ENCODE results near the gene BRINP1.

BRINP1 gene

DNA sequence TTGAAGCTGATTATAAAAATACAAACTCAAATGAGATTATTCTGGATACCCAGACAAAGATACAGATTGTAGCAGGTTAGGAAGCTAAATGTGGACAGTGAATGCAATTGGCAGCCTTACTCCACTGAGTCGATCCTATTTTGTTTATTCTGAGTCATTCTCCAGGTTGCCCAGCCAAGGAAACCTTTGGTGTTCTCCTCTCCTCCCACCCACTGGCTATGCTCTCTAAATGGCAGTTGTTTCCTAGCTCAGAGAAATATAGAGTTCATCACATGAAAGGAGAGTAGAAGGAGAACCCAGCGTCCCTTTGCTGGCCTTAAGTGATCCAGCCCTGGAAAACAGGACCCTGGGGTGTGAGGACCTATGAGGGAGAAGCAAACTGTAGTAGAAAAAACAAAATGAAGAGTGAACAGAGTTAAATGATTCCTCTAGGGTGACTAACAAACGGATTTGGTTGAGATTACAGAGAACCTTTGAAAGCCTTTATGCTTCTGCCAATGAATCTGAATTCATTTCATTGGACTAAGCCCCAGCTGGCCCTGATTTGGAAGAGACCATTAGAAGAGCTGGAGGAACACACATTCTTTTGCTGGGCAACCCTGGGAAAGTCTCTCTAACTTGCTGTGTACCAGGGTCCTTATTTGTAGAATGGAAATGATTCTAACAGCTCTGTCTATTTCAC is 95.1 kb downstream of the BRINP1 start:
- no peak for DNase-seq

DNA sequence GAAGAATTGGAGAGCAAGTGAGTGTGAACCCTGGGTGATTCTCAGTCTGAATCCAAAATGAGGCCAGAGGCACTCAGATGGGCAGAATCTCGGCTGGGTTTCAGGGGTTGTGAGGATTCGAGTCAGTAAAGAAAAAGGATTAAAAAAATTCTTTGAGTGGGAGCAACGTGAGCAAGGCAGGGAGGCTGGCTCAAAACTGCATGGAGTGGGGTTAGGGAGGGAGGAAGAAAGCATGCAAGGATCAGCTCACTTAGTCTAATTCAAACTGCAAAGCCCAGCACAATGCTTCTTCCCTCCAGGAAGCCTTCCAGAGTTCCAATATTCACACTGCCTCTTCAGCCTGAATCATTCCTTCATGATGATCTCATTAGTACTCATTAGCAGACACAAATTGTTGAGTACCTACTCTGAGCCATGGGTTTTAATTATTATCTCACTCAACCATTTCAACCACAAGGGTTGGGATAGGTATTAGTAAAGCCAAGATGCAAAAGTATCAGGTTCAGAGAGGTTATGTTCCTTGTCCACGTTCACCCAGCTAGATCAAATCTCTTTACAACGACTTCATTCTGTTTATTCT is 95.8 kb downstream of the BRINP1 start:
- no peak for DNase-seq

DNA sequence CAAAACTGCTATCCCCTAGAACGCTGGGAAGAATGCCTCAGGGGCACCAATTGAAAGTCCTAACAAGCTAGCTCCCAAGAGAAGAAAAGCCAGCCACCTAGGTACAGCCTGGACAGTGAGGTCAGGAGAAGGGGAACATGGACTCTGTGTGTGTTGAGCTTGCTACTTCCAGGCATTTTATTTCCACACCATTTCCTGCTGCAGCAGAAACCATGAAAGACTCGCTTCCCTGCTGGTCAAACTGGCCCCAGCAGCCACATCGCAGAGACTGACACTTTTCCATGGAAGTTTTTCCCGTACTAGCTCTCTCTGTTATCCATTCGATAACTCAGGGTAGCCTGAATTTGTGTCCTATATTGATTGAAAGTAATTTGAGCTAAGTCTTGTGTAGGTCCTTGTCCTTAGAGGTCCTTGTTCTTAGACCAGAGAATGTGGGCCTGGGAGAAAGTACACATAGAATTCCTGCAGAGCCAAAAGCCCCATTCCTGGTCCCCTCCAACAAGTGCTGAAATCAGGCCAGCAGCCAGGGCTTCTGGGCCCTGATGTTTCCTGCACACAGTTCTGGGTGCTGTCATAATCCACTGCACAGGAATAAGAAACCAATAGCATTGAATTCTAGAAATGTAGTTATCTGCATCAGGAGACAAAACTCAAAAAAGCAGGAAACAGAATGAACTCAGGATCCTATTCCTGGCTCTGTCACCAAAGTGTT is 96.6 kb downstream of the BRINP1 start:
- no peak for DNase-seq

DNA sequence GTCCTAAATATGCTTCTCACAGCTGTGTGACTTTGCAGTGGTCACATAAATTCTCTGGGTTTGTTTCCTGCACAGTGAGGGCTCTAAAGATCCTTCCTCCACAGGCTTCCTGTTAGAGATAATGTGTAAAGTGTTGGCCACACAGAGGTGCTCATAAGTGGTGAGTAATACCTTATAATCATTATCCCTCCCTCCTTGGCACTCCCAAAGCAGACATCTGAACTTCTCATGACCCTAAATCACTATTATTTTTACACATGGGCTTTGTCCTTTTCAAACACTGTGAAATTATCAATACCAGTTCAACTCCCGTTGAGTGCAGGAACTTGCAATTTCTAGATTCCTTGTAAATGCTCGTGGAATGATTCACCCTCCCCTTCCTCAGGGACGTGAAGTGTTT is 100.2 kb downstream of the BRINP1 start:
- DNase-seq, result no peak

DNA sequence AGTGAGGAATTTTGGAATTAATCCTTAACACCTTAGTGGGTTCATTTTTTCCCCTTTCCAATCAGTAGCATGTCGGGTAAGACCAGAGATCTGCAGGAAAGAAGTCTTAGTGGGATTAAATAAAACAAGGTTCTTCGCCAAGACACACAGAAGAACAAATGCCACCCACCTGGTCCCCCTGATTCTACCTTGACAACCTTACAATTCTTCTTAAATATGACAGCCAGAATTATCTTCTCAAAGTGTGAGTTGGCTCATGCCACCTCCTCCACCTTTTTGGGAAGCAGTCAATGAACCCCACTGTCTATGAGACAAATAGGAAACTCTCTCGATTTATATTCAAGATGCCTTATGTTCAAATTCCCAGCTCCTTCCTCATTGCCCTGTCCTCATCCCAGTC is 105.1 kb downstream of the BRINP1 start:
- no peak for DNase-seq

DNA sequence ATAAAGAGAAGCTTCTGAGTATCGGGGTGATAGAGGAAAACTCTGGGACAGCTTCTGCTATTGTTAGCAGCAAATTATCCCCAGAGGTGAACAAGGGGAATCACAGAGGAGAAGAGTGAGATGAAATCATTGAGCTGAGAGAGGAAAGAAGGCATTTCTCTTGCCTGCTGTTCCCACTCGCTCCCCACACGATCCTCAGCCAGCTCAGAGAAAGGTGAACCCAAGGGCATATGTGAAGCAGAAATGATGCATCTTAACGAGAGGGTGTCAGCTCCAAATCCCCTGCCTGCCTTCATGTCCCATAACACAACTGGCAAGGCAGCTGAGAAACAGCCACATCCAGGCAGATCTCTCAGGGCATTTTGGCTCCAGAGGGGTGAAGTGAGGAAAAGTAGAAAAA is 111.6 kb downstream of the BRINP1 start:
- no peak for DNase-seq

DNA sequence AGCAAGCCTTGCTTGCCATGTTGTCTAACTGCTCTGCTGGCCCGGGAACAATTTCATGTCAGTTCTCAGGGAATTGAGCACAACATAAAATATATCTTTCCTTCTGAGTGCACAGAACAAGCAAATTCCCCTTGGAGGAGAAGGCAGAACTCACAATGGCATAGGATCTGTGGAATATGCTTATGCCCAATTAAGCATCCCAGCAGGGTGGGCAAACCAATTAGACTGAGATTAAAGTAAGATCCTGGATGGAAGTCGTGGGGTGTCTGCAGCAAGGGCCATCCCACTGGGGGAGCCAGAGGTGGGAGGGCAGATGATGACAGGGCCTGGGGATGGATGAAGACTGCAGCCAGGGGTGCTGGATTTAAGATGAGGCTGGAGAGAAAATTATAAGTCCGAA is 114.1 kb downstream of the BRINP1 start:
- DNase-seq, result no peak

DNA sequence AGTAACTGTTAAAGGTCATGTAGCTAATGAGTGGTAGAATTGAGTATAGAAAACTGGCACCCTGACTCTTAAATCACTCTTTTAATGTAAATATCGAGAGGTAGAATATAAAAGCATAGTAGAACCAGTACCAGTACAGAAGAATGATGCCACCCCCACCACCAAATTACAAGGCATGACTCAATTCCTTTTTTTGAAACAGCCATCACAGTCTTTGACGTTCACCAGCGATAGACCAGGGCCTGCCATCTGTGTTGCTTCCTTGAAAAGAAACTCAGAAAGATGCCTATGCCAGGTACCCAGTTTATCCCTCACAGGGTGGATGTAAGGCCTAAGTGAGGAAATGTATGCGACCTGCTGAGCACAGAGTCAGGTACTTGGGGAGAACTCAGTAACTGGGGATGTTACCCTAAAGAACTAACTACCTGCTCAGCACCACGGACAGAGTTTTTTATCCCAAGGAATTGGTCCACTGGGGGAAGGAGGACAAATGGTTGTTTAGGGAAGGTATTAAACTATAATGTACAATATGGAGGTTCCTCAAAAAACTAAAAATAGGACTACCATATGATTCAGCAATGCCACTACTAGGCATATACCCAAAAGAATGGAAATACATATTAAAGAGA is 116.5 kb downstream of the BRINP1 start:
- DNase-seq, result no peak

DNA sequence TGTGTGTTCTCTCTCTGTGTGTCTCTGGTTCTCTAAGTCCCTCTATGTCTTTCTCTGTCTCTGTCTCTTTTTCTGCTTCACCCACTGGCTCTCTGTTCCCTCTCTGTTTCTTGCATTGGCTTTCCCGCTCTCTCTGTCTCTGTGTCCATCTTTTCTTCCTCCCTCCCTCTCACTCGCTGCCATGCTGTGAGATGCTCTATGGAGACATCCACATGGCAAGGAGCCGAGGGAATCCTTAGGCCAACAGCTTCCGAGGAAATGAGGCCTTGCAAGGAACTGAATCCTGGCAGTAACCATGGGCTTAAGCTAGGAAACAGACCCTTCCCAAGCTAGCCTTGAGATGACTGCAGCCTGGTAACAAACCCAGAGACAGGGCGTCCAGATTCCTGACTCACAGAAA is 117.3 kb downstream of the BRINP1 start:
- no peak for DNase-seq

DNA sequence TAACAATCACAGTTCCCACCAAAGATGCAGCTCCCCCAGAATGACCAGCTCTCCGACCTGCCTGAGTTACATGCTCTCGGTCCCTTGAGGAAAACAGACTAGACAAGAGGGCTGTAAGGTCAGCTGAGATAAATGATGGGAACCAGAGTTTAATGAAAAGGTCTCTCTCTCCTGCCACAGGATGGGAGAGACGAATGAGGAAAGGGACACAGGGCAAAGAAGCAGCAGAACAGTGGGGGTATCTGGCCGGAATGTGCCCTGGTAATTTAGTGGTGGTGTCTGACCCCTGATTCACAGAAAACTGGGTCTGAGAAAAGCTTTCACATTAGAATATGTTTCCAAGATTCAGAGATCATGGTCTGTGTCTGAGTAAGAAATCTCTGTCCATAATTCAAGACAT is 118.5 kb downstream of the BRINP1 start:
- DNase-seq, result no peak

DNA sequence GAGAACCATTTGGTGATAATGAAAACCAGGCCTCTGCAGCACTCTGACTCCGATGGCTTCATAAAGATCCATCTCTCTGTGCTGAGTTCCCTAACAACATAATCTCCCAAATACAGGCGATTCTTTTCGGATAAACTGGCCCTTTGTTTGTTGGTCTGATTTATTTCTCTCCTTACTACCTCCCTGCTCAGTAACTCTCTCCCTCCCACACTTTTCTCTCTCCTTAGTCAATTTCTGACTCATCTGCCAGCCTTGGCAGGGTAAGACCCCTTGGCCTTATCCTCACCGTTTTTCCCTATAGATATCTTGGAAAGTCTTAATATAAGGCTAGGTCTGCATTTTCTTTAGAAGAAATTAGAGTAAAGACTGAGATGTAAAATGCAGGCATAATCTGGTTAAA is 128.7 kb downstream of the BRINP1 start:
- no peak for DNase-seq

DNA sequence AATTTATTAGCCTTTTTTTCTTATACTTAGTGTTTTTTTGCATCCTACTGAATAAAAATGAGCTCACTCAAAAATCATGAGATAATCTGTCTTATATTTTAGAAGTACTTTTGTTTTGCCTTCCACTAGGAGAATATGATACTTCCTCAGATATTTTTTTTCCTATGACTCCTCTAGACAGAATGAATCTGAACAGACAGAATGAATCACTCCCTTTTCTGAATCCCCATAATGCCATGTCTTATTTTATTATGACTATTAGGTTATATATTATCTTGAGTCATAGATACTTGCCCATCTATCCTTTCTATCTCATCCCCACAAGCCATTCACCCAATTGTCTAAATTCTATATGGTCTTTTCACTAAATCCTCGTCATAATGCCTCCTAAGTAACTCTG is 134.6 kb downstream of the BRINP1 start:
- DNase-seq, result no peak

DNA sequence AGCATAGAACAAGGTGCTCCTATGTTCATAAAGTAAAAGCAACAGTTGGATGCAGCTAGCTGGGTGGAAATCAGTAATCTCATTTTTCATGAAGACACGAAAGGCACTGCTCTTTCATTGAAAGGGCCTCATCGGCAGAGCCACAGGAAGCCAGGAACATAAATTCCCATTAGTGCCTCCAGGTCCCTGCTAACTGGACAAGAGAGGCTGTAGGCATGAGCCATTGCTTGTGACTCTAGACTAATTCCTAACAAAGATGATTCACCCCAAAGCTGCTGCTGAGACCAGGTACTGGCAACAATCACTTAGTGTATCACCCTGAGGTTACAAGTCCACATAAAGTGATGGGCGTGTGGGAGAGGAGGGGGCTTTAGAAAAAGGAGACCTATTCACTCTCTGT is 141.8 kb downstream of the BRINP1 start:
- DNase-seq, result no peak

DNA sequence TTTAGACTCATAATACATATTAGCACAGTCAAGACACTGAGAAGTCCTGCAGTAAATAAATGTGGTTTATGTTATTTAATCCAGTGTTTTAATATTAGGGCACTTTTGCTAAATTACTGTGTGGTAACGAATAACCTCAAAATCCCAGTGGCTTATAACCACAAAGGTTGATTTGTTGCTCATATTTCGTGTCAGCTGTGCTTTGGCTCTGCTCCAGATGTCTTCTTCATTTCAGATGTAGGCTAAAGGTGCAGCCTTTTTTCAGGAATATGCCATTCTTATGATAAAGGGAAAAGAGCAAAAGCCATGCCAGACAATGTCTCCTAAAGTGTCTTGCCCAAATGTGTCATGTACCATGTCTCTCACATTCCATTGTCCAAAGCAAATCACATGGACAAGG is 144.8 kb downstream of the BRINP1 start:
- no peak for DNase-seq

DNA sequence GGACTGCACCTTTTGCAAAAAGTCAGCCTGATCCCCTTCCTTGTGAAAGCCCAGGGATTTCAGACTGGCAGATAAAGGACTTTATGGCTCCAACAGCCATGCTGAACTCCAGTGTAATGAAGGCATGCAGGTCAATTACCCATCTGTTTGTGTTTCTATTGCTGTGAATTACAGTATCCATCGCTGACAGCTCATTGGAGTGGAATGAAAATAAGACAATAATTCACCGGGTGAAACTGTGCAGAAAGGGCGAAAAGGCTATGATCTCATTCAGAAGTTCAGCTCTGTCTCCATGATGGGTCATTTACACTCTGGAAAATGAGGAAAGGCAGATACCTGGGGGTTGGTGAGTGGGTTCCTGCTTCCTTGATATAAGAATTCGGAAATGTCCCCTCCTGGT is 148.0 kb downstream of the BRINP1 start:
- no peak for DNase-seq

DNA sequence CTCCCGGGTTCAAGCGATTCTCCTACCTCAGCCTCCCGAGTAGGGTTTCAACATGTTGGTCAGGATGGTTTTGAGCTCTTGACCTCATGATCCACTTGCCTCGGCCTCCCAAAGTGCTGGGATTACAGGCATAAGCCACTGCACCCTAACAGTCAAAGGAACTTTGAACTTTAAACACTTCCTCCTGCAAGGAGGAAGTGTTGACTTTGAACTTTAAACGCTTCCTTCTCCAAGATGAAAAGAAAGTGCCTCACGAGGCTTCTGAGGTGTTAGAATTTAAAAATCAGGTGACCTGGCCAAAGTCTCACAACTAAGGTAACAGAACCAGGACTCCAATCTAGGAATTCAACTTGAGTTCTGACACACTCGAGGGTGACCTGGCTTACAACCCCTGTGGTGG is 150.9 kb downstream of the BRINP1 start:
- no peak for DNase-seq

DNA sequence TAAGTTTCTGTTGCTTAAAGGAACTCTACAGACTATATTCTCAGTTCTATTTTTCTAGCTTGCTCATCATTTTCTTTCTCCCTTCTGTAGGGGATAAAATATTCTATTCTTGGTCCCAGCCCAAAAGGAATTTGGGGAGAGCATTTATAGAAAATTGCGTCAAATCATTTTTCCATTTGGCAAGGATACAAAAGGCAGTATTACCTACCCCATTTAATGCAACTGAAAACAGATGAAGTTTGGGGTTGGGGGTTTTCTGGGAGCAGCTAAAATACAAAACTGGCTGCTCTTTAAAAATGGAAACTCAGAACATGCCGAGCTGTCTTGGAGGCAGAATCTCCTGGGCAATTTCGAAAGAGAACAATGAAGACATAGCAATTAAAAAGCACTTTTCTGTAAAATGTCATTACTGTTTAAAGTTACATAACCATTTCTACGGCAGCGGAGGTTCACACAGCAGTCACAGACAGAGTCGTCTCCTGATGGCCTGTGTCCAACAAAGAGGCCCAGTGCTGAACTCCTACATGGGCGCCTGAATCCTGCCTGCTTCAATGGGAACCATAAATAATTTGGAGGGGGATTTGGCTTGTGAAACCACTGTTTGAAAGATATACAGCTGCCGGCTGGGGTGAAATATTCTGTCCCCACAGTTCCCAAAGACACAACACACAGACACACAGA is 152.4 kb downstream of the BRINP1 start:
- DNase-seq, result no peak

DNA sequence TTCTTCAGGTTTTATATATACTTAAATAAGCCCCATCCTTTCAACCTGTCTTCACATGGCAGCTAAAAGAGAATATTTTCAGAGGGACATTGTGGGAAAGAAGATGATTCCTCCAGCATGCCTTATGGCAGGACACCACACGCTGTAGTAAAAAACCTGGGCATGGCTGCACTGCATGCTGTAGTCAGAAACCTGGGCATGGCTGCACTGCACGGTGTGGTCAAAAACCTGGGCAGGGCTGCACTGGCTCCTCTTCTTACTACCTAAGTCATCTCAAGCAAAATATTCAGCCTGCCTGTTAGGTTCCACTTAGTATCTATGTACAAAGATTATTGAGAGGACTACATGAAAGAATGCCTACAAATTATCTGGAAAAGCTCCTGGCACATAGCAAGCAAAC is 153.6 kb downstream of the BRINP1 start:
- no peak for DNase-seq

DNA sequence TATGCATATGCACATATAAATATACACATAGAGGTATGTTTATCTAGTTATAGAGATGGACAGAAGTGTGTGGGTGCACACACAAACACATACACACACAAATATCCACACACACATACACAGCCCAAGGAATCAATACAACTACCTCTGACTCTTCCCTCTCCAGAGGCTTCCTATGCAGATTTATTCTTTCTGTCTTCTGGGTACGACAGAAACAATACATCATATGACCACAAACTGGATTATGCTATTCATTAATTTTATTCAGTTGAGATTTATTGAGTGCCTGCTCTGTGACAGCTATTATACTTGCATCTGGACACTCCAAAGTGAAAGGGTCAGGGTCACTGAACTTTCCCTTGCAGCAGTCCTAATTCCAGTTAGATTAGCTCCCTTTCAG is 155.8 kb downstream of the BRINP1 start:
- DNase-seq, result no peak

DNA sequence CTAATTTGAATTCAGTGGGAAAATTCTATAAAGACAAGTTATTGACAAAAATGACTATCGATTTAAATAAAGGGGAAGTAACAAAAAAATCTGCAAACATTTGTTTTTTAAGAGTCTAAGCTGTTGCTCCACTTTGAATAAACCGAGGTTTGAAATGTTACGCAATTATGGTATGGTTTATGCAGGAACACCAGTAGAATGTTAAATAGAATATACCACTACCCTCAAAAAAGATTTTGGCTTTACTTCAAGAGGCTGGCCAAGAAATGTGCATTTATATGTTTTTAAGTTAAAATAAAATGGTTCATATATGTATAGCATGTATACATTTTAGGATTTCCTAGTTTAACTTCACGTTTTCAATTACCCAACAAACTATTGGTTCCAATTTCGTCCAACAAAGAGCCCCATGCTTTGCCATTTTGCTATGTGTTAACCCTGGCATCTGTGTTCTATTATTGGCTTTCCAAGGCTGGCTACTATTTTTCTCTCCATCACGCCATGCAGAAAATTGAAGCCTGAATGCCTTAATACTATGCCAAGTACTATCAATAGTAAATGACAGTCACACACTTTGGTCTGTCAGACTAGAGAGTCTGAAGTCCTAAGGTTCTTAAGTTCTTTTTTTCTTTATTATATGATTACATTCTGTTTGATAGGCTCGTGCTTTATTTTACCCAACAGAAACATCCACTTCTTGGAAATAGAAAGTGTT is 171.2 kb downstream of the BRINP1 start:
- no peak for DNase-seq

DNA sequence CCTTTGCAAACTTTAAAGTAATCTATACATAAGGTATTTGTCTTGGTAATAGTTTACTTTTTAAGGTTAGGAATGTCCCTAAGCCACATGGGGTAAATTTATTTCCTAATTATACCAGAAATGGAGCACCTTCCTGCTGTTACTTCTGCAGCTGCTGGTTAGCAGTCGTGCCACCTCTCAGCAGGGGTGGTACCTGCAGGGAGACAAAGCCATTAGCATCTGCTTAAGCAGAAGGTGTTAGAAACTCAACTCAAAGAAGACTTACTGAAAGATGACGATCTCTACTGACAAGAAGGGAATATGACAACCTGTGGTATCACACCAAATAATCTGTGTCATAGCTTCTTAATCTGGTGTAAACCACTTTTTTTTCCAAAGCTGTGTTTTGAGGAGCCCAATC is 173.7 kb downstream of the BRINP1 start:
- DNase-seq, result no peak

DNA sequence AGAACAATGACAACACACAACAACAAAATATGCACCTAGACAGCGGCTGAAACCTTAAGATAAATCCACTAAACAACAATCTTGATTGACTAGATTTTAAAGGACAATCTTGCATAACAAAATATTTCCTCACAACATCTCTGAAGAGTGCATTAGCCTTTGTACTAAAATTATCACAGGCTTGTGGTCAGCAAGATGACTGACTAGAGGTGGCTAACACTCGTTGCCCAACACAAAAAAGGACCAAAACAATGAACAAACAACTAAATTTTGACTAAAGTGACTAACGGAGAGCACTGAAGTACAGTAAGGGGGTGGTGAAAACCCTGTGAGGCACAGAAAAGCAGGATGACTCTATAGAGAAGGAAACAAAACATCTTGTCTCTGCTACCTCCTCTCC is 183.9 kb downstream of the BRINP1 start:
- DNase-seq, result no peak
